NCI-H2196 (cell line): ENCODE measurements around the gene PPIH.
"Not testable (repeated sequence)": the region's sequence is repeated elsewhere in the genome, so short reads cannot be mapped to it uniquely, and the experiment has no call there.

Experiments used
- DNase-seq: peaks from one replicate; lab custom pipeline; 2025; ENCODE audit not compliant: unreplicated experiment; lab: John Stamatoyannopoulos, UW

Gene PPIH

DNA sequence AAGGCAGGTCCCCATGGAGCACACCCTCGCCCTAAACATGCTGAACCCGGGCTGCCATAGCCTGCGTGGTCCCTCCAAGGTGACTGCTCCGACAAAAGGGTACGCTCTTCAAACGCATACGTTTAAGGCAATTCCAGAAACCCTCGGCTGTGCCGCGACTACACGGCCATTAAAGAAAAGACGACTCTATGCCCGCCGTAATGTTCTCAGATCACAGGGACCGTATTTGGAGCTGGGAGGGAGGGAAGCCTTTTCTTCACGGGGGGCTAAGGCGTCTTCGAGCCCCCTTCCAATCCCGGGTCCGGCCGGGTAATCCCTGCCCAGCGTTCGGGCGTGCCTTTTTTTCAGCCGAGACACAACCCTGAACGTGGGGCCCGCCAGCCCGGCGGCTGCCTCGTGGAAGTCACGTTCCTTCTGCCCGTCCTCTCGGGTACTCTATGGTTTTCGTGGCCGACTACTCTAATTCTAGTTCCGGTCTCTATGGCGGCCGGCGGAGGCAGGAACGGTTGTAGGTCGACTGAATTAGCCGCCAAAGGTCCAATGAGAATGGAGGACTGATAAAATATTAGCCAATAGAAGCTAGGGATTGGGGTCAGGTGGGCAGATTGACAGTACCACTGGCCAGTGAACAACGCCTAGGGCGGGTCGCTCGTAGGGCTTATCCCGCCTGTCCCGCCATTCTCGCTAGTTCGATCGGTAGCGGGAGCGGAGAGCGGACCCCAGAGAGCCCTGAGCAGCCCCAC is 23.7 kb downstream of the PPIH start, which contains the start of gene YBX1:
YBX1 (plus strand) TSS at position 678 of the 743 bp plus-strand sequence. CDS start 148 bp downstream, outside the sequence.
- peak; percentile 96 for DNase-seq

- not testable (repeated sequence) for DNase-seq
These were observed 24.2 kb downstream of the PPIH start for GRCh38 chr1:42682484-42682738.

GRCh38 chr1:42682739-42683531 is 24.7 kb downstream of the PPIH start:
- peak; percentile 49 for DNase-seq

GRCh38 chr1:42684139-42684538 is 25.9 kb downstream of the PPIH start:
- DNase-seq, result no peak

GRCh38 chr1:42686418-42686817 is 28.2 kb downstream of the PPIH start:
- no peak for DNase-seq

- no peak for DNase-seq
These were observed 31.7 kb downstream of the PPIH start for GRCh38 chr1:42689912-42690311.

GRCh38 chr1:42690477-42691156 is 32.4 kb downstream of the PPIH start:
- no peak for DNase-seq

- no peak for DNase-seq
These were observed 32.9 kb downstream of the PPIH start for GRCh38 chr1:42691157-42691498.

GRCh38 chr1:42692461-42692860 is 34.2 kb downstream of the PPIH start:
- no peak for DNase-seq

- no peak for DNase-seq
These were observed 34.7 kb downstream of the PPIH start for GRCh38 chr1:42692911-42693310.

- no peak for DNase-seq
These were observed 40.0 kb downstream of the PPIH start for GRCh38 chr1:42698081-42698813.

DNA sequence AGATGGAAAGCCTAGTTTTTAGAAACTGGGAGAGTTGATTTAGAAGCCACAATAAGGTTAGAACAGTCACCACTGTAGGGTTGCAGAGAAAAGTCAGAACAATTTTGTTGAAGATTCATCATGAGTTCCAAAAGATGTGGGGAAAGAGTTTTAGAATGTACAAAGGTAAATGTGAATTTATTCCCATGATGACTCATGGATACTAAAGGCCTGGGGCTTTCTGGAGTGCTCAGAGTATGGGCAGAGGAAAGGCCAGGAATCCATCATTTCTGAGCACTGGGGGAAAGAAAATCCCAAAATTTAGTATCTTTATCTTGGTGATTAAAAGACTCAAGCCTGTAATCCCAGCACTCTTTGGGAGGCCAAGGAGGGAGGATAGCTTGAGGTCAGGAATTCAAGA is 41.8 kb downstream of the PPIH start:
- no peak for DNase-seq

GRCh38 chr1:42703888-42704464 is 45.8 kb downstream of the PPIH start:
- DNase-seq, result no peak

DNA sequence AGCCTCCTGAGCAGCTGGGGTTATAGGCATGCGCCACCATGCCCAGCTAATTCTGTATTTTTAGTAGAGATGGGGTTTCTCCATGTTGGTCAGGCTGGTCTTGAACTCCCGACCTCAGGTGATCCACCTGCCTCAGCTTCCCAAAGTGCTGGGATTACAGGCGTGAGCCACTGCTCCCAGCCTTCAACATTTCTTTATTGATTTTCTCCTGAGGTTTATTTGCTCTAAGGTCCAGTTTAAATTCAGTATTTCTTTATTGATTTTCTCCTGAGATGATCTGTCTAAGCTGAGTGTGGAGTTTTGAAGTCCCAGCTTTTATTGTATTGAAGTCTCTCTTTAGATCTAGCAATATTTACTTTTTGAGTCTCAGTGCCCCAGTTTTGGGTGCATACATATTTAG is 54.6 kb downstream of the PPIH start:
- not testable (repeated sequence) for DNase-seq

GRCh38 chr1:42713293-42713692 is 55.1 kb downstream of the PPIH start:
- no peak for DNase-seq

GRCh38 chr1:42714441-42714840 is 56.2 kb downstream of the PPIH start:
- DNase-seq, result not testable (repeated sequence)

DNA sequence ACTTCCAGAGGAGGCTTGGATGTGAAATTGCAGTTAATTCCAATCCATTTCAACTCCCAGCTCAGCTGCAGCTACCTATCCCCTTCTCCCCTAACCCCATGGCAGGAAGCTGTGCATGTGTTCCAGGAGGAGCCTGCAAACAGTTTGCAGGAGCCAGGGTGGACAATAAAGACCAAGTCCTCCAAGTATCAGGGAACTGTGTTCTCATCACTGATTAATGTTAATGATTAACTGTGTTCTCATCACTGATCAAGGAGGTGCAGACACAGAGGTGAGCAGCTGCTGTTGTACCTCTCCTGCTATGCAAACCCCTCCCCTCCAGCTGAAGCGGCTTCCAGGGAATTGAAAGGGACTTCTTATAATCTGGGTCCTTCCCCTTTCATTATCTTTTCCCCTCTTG is 62.6 kb downstream of the PPIH start:
- no peak for DNase-seq

GRCh38 chr1:42721926-42722325 is 63.7 kb downstream of the PPIH start:
- no peak for DNase-seq

DNA sequence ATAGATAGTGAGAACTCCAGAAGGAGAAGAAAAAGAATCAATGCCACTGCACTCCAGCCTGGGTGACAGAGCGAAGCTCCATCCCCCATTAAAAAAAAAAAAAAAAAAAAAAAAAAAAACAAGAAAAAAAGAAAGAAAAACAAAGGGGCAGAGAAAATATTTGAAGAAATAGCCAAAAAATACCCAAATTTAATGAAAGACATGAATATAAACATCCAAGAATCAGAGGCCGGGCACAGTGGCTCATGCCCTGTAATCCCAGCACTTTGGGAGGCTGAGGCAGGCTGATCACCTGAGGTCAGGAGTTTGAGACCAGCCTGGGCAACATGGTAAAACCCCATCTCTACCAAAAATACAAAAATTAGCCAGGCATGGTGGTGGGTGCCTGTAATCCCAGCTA is 64.2 kb downstream of the PPIH start:
- DNase-seq, result not testable (repeated sequence)

DNA sequence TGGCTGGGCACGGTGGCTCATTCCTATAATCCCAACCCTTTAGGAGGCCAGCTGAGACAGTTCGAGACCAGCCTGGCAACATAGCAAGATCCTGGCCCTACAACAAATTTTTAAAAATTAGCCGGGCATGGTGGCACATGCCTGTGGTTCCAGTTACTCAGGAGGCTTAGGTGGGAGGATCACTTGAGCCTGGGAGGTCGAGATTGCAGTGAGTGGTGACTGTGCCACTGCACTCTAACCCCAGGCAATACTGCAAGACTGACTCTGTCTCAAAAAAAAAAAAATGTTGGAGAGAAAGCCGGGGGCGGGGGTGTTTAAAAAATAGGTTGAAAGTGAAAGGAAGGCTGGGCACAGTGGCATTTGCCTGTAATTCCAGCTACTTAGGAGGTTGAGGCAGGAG is 65.3 kb downstream of the PPIH start:
- DNase-seq, result no peak

DNA sequence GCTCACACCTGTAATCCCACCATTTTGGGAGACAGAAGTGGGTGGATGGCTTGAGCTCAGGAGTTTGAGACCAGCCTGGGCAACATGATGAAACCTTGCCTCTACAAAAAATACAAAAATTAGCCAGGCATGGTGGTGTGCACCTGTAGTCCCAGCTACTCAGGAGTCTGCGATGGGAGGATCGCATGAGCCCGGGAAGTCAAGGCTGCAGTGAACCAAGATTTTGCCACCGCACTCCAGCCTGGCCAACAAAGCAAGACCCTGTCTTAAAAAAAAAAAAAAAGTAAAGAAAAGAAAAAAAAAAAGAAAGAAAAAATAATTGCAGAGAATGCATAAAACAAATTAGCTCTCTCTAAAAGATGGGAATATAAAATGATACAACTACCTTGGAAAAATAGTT is 67.6 kb downstream of the PPIH start:
- not testable (repeated sequence) for DNase-seq
